HepG2 (cell line): ENCODE results near the gene DGCR6L.
"Not testable (repeated sequence)": the region's sequence is repeated elsewhere in the genome, so short reads cannot be mapped to it uniquely, and the experiment has no call there.

Experiments used
- CHD2 ChIP-seq: IDR thresholded peaks from 2 replicates; pipeline ENCODE4 v1.6.1; 2011; ENCODE audit warnings: low read depth, low read length, improper control_type of control experiment
- CTCF ChIP-seq: sonication (generic); formaldehyde crosslinking; IDR thresholded peaks from 2 replicates; pipeline ENCODE4 v1.5.0; 2020; ENCODE audit warnings: mild to moderate bottlenecking, missing genetic modification reagents, moderate library complexity
- ETV6 ChIP-seq: sonication (generic); formaldehyde crosslinking; conservative IDR thresholded peaks from 2 replicates; pipeline ENCODE4 v1.4.0; 2020; ENCODE audit warnings: missing genetic modification reagents
- HNF4A ChIP-seq: sonication (generic); formaldehyde crosslinking; IDR thresholded peaks from 2 replicates; pipeline ENCODE4 v1.4.0; 2020; ENCODE audit warnings: missing genetic modification reagents
- KDM2A ChIP-seq: sonication (generic); formaldehyde crosslinking; IDR thresholded peaks from 2 replicates; pipeline ENCODE4 v1.4.0; 2020; ENCODE audit warnings: low read depth, missing genetic modification reagents, borderline replicate concordance
- KLF9 ChIP-seq: IDR thresholded peaks from 2 replicates; pipeline ENCODE4 v1.6.1; 2016; ENCODE audit warnings: low read depth
- MAX ChIP-seq: IDR thresholded peaks from 2 replicates; pipeline ENCODE4 v1.6.1; 2012; ENCODE audit warnings: inconsistent platforms
- RNF219 ChIP-seq: sonication (generic); formaldehyde crosslinking; IDR thresholded peaks from 2 replicates; pipeline ENCODE4 v1.5.0; 2020; ENCODE audit warnings: mild to moderate bottlenecking, missing genetic modification reagents
- STAT6 ChIP-seq: sonication (generic); formaldehyde crosslinking; IDR thresholded peaks from 2 replicates; pipeline ENCODE4 v1.4.0; 2020; ENCODE audit warnings: missing genetic modification reagents, mild to moderate bottlenecking, borderline replicate concordance
- TAF15 ChIP-seq: fragments of 200-400 bp; formaldehyde crosslinking; IDR thresholded peaks from one replicate; pipeline ENCODE4 v1.6.1; 2018; ENCODE audit warnings: mild to moderate bottlenecking, low read depth, low read length; ENCODE audit not compliant: poor library complexity, severe bottlenecking
- ZBTB40 ChIP-seq, 2 experiments: fragments of 450-650 bp in 1 of 2; sonication (generic) in 1 of 2; formaldehyde crosslinking in 1 of 2; IDR thresholded peaks; 2 replicates each; pipeline versions ENCODE4 v1.6.1 to v1.8.0; 2016 to 2022; ENCODE audit warnings: antibody characterized with exemption in 1 of 2, mild to moderate bottlenecking in 1 of 2, missing genetic modification reagents in 1 of 2
- ZNF232 ChIP-seq: sonication (generic); formaldehyde crosslinking; IDR thresholded peaks from 2 replicates; pipeline ENCODE4 v1.4.0; 2020; ENCODE audit warnings: missing genetic modification reagents, borderline replicate concordance
- ZNF260 ChIP-seq: sonication (generic); formaldehyde crosslinking; IDR thresholded peaks from 2 replicates; pipeline ENCODE4 v1.4.0; 2020; ENCODE audit warnings: missing genetic modification reagents, low read depth, mild to moderate bottlenecking, borderline replicate concordance

- not testable (repeated sequence) for TF ChIP-seq CTCF (CRISPR knock-in tag); MAX; HNF4A (CRISPR knock-in tag); TAF15; KLF9 (CRISPR knock-in tag); ZNF232 (CRISPR knock-in tag); ZNF260 (CRISPR knock-in tag); CHD2; ZBTB40 (IDR thresholded peaks at IDR 0.05); ZBTB40 (CRISPR knock-in tag; IDR thresholded peaks at IDR 0.05); STAT6 (CRISPR knock-in tag); KDM2A (CRISPR knock-in tag); ETV6 (CRISPR knock-in tag); RNF219 (CRISPR knock-in tag)
Observed at GRCh38 chr22:20310773-20311172, 9.1 kb downstream of the DGCR6L start.
